WERI-Rb-1 (cell line): ENCODE measurements around the gene NTRK1.
A peak's percentile ranks its signal among the peaks of the same experiment; 100 is the strongest.
"Not testable (repeated sequence)": the region's sequence is repeated elsewhere in the genome, so short reads cannot be mapped to it uniquely, and the experiment has no call there.

Experiments used
- DNase-seq: peaks from one replicate; pipeline ENCODE4 v3.0.0-alpha.2; 2020
- H3K27ac ChIP-seq: fragments of 250-450 bp; sonication (Bioruptor Pico); 2 replicates; pipeline ENCODE4 v1.5.1; 2020; ENCODE audit warnings: mild to moderate bottlenecking, moderate library complexity
- H3K27me3 ChIP-seq: fragments of 250-450 bp; sonication (Bioruptor Pico); 2 replicates; pipeline ENCODE4 v1.5.1; 2021; ENCODE audit warnings: mild to moderate bottlenecking, low read depth, moderate library complexity; ENCODE audit not compliant: insufficient read depth, severe bottlenecking
- H3K36me3 ChIP-seq: fragments of 250-450 bp; sonication (Bioruptor Pico); 2 replicates; pipeline ENCODE4 v1.5.1; 2020; ENCODE audit warnings: mild to moderate bottlenecking, moderate library complexity
- H3K4me3 ChIP-seq: 2 replicates; pipeline ENCODE4 v1.5.1; 2011; ENCODE audit warnings: low read depth, mild to moderate bottlenecking, control low read depth, low read length
- H3K9me3 ChIP-seq: fragments of 250-450 bp; sonication (Bioruptor Pico); 2 replicates; pipeline ENCODE4 v1.5.1; 2021; ENCODE audit warnings: mild to moderate bottlenecking, moderate library complexity; ENCODE audit not compliant: severe bottlenecking
- TF ChIP-seq, protein P1 (sequence below): IDR thresholded peaks from 2 replicates; pipeline ENCODE4 v1.5.1; 2011; ENCODE audit warnings: low read depth, mild to moderate bottlenecking, control low read depth, inconsistent platforms, low read length

NTRK1 gene

DNA sequence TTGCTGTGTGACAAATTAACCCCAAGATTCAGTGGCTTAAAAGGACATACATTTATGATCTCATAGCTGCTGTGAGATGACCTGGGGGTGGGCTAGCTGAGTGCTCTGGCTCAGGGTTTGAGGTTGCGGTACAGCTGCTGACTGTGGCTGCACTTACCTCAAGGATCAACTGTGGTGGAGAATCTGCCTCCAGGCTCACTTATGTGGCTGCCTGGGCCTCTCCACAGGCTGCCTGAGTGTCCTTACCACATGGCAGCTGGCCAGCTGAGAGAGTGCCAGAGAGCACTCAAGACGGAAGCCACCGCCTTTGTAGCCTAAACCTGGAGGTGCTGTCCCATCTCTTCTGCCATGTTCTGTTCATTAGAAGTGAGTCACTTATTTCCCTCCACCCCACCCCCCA, 65.5 kb downstream of the NTRK1 start:
- TF ChIP-seq, protein P1, sequence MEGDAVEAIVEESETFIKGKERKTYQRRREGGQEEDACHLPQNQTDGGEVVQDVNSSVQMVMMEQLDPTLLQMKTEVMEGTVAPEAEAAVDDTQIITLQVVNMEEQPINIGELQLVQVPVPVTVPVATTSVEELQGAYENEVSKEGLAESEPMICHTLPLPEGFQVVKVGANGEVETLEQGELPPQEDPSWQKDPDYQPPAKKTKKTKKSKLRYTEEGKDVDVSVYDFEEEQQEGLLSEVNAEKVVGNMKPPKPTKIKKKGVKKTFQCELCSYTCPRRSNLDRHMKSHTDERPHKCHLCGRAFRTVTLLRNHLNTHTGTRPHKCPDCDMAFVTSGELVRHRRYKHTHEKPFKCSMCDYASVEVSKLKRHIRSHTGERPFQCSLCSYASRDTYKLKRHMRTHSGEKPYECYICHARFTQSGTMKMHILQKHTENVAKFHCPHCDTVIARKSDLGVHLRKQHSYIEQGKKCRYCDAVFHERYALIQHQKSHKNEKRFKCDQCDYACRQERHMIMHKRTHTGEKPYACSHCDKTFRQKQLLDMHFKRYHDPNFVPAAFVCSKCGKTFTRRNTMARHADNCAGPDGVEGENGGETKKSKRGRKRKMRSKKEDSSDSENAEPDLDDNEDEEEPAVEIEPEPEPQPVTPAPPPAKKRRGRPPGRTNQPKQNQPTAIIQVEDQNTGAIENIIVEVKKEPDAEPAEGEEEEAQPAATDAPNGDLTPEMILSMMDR, result no peak
- Histone ChIP-seq H3K4me3 (no peak overlapping the region), H3K9me3 (no peaks in the 10 kb centered on the region), H3K27me3 (peaks cover 10% of the 10 kb centered on the region), H3K27ac (no peak overlapping the region), H3K36me3 (no peaks in the 10 kb centered on the region)
- no peak for DNase-seq

DNA sequence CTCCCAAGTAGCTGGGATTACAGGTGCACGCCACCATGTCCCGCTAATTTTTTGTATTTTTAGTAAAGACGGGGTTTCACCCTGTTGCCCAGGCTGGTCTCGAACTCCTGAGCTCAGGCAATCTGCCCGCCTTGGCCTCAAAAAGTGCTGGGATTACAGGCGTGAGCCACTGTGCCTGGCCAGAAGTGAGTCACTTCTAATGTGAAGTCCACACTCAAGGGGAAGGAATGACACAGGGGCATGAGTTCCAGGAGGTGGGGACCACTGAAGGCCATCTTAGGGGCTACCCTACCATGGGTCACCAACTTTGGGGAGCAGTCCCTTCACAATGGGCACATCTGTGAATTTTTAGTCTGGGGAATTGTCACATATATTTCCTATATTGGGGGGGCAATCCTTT, 66.0 kb downstream of the NTRK1 start:
- DNase-seq, H3K27ac ChIP-seq, H3K4me3 ChIP-seq, H3K9me3 ChIP-seq, H3K36me3 ChIP-seq: not testable (repeated sequence)
- H3K27me3 ChIP-seq, result peaks cover 10% of the 10 kb centered on the region

DNA sequence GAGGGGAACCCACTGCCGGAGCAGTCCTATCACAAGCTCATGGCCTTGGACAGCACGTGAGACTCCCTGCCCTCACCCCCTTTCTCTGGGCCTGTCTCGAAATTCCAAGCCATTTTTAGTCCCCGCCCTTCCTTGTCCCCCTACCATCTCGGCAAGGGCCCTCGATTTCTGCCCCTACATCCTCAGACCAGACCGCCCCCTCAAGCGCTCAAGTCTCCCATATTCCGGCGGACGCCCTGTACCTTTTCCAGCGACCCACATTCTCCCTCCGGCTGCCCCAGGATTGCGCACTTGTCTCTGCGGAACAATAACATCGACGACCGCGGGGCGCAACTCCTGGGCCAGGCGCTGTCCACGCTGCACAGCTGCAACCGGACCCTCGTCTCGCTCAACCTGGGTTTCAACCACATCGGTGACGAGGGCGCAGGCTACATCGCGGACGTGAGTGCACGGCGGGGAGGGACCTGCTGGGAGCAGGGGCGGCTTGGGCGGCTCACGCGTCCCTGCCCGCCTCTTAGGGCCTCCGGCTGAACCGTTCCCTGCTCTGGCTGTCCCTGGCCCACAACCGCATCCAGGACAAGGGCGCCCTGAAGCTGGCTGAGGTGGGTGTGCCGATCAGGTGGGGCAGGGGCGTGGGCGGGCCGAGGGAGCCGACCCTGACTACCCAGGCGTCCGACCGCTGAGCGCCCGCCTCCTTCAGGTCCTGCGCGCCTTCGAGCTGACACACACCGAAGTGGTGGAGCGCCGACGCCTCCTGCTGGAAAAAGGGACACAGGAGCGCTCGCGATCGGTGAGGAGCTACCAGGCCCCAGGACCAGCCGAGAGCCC, 66.8 kb downstream of the NTRK1 start:
- no peaks in the 10 kb centered on the region for H3K9me3 ChIP-seq
- H3K27ac ChIP-seq, result 0 out of 2 replicates have a peak overlapping the region, but pooled peaks have one; percentile 38
- DNase-seq, result peak; percentile 97
- TF ChIP-seq, protein P1, result peak; percentile 100
- H3K27me3 ChIP-seq, result peaks cover 10% of the 10 kb centered on the region
- no peaks in the 10 kb centered on the region; the same call in 1 of the 2 replicates for H3K36me3 ChIP-seq
- peak overlapping the region; percentile 53 for H3K4me3 ChIP-seq

DNA sequence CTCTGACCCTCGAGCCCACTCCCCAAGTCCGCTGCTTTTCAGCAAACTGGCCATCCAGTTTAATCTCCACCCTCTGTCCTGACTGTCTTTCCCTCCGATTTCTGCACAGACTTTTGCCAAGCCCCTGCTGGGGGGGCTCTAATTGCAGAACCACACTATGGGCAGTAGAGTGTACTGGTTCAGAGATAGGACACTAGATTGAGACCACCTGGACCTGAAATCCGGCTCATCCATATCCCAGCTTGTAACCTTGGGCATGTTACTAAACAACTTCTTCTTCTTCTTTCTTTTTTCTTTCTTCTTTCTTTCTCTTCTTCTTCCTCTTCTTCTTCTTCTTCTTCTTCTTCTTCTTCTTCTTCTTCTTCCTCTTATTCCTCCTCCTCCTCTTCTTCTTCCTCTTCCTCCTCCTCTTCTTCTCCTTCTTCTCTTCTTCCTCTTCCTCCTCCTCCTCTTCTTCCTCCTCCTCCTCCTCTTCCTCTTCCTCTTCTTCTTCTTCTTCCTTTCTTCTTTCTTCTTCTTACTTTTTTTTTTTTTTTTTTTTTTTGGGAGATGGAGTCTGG, 67.5 kb downstream of the NTRK1 start:
- peaks cover 10% of the 10 kb centered on the region for H3K27me3 ChIP-seq
- H3K4me3 ChIP-seq, result peak overlapping the region; percentile 53
- DNase-seq, result no peak
- no peaks in the 10 kb centered on the region for H3K9me3 ChIP-seq
- TF ChIP-seq, protein P1, result no peak
- H3K36me3 ChIP-seq, result no peaks in the 10 kb centered on the region; the same call in 1 of the 2 replicates
- no peak overlapping the region for H3K27ac ChIP-seq

DNA sequence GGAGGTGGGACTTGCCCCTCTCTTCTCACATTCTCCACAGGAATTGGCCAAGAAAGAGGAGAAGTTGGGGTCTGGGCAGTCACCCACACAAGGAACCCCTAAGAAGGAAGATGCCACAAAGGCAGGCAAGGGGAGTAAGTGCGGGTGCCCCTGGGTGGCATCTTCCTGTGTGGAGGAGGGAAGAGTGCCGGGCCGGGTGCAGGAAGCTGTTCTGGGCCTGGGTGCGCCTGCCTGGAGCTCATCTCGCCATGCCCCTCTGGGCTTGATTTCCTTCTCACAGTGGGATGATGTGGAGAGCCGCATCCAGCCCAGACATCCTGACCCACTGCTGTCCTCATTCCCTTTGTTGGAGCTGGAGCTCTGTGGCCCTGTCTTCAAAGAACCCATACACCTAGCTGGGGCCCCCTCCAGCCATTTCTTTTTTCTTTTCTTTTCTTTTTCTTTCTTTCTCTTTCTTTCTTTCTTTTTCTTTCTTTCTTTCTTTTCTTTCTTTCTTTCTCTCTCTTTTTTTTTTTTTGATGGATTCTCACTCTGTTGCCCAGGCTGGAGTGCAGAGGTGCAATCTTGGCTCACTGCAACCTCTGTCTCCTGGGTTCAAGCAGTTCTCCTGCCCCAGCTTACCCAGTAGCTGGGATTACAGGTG, 69.1 kb downstream of the NTRK1 start:
- no peak for DNase-seq
- Histone ChIP-seq H3K27me3 (peaks cover 10% of the 10 kb centered on the region), H3K27ac (no peak overlapping the region), H3K9me3 (no peaks in the 10 kb centered on the region), H3K36me3 (peaks cover 3% of the 10 kb centered on the region), H3K4me3 (no peak overlapping the region)
- TF ChIP-seq, protein P1, result no peak

DNA sequence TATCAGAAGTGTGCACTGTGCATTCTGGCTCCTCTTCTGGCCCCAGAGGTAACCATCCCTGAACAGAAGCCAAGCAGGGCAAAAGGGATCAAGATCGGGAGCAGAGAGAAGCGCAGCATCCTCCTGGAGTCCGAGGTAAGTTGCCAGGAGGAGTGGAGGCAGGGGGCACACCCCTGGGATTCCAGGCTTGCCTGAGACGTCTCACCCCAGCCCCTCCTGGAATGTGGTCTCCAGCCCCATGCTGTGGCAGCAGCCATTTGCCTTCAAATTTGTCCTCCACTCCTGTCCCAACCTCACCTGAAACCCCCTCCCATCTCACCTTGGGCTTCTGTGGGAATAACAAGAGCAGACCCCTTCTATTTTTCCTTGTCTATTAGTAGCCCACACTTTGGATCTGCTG, 69.8 kb downstream of the NTRK1 start:
- H3K27me3 ChIP-seq, result peaks cover 10% of the 10 kb centered on the region
- no peak overlapping the region for H3K4me3 ChIP-seq
- peaks cover 9% of the 10 kb centered on the region for H3K36me3 ChIP-seq
- no peaks in the 10 kb centered on the region for H3K9me3 ChIP-seq
- no peak for DNase-seq
- no peak overlapping the region for H3K27ac ChIP-seq
- TF ChIP-seq, protein P1, result no peak
